Memory B cell (primary cell): Measurements from ENCODE around the gene RGS6.
A peak's percentile ranks its signal among the peaks of the same experiment; 100 is the strongest.

ENCODE experiments used
- ATAC-seq: fragments of 150-1000 bp; cut with Tn5 transposase; 2 replicates; pipeline ENCODE4 v1.10.0; 2021; ENCODE audit warnings: low read depth, mild to moderate bottlenecking, moderate library complexity
- DNase-seq, 2 donors: peaks; one replicate each; pipeline ENCODE4 v3.0.0; 2022; ENCODE audit warnings: low spot score in 2 of 2
- H3K27ac Mint-ChIP-seq: one replicate; pipeline ENCODE4 v1.8.0; 2022; ENCODE audit warnings: mild to moderate bottlenecking, moderate library complexity, mixed read lengths
- H3K27me3 Mint-ChIP-seq: one replicate; pipeline ENCODE4 v1.8.0; 2022; ENCODE audit warnings: mixed read lengths
- H3K36me3 Mint-ChIP-seq: one replicate; pipeline ENCODE4 v1.8.0; 2022; ENCODE audit warnings: mild to moderate bottlenecking, mixed read lengths
- H3K4me1 Mint-ChIP-seq: one replicate; pipeline ENCODE4 v1.8.0; 2022; ENCODE audit warnings: mixed read lengths
- H3K4me3 Mint-ChIP-seq: one replicate; pipeline ENCODE4 v1.8.0; 2022; ENCODE audit warnings: mild to moderate bottlenecking, moderate library complexity, mixed read lengths
- H3K9me3 Mint-ChIP-seq: one replicate; pipeline ENCODE4 v1.8.0; 2022; ENCODE audit warnings: mixed read lengths

RGS6 gene

GRCh38 chr14:72404998-72405397, 472.8 kb downstream of the RGS6 start:
- DNase-seq (no peak), ATAC-seq (no peak)
- Mint-ChIP-seq H3K9me3 (peaks cover 1% of the 10 kb centered on the region), H3K36me3 (no peaks in the 10 kb centered on the region), H3K27ac (no peak overlapping the region), H3K27me3 (peaks cover 18% of the 10 kb centered on the region), H3K4me3 (no peak overlapping the region), H3K4me1 (peaks cover 3% of the 10 kb centered on the region)

GRCh38 chr14:72408020-72408419, 475.8 kb downstream of the RGS6 start:
- H3K27ac Mint-ChIP-seq, result no peak overlapping the region
- ATAC-seq (no peak), DNase-seq (no peak)
- H3K36me3 Mint-ChIP-seq, result no peaks in the 10 kb centered on the region
- no peaks in the 10 kb centered on the region for H3K4me1 Mint-ChIP-seq
- H3K9me3 Mint-ChIP-seq, result peaks cover 1% of the 10 kb centered on the region
- H3K27me3 Mint-ChIP-seq, result peaks cover 11% of the 10 kb centered on the region
- H3K4me3 Mint-ChIP-seq, result no peak overlapping the region

- DNase-seq (no peak), ATAC-seq (no peak)
- Mint-ChIP-seq H3K36me3 (no peaks in the 10 kb centered on the region), H3K9me3 (peaks cover 1% of the 10 kb centered on the region), H3K4me1 (no peaks in the 10 kb centered on the region), H3K27ac (no peak overlapping the region), H3K27me3 (peaks cover 11% of the 10 kb centered on the region), H3K4me3 (no peak overlapping the region)
Measured at GRCh38 chr14:72409047-72409446, 476.8 kb downstream of the RGS6 start.

- Mint-ChIP-seq H3K36me3 (peaks cover 1% of the 10 kb centered on the region), H3K27me3 (peaks cover 11% of the 10 kb centered on the region)
Measured at GRCh38 chr14:72416081-72416849, 484.0 kb downstream of the RGS6 start.

GRCh38 chr14:72416892-72417291, 484.7 kb downstream of the RGS6 start:
- peak in 1 of 2 donors; percentile 19 for DNase-seq
- peaks cover 3% of the 10 kb centered on the region for H3K9me3 Mint-ChIP-seq
- peaks cover 1% of the 10 kb centered on the region for H3K36me3 Mint-ChIP-seq
- peak; percentile 95 for ATAC-seq
- peaks cover 11% of the 10 kb centered on the region for H3K27me3 Mint-ChIP-seq
- no peak overlapping the region for H3K27ac Mint-ChIP-seq
- H3K4me3 Mint-ChIP-seq, result no peak overlapping the region
- peaks cover 8% of the 10 kb centered on the region for H3K4me1 Mint-ChIP-seq

More at GRCh38 chr14:72416081-72416849, 484.0 kb downstream of the RGS6 start:
- ATAC-seq, result no peak
- no peak overlapping the region for H3K4me3 Mint-ChIP-seq
- H3K27ac Mint-ChIP-seq, result no peak overlapping the region
- H3K4me1 Mint-ChIP-seq, result peaks cover 8% of the 10 kb centered on the region
- H3K9me3 Mint-ChIP-seq, result peaks cover 3% of the 10 kb centered on the region
- DNase-seq, result no peak

GRCh38 chr14:72418806-72419205, 486.6 kb downstream of the RGS6 start:
- ATAC-seq (no peak), DNase-seq (no peak)
- no peak overlapping the region for H3K4me3 Mint-ChIP-seq
- peaks cover 8% of the 10 kb centered on the region for H3K4me1 Mint-ChIP-seq
- H3K27me3 Mint-ChIP-seq, result peaks cover 16% of the 10 kb centered on the region
- peaks cover 5% of the 10 kb centered on the region for H3K9me3 Mint-ChIP-seq
- no peak overlapping the region for H3K27ac Mint-ChIP-seq
- peaks cover 5% of the 10 kb centered on the region for H3K36me3 Mint-ChIP-seq

- H3K9me3 Mint-ChIP-seq, result peaks cover 3% of the 10 kb centered on the region
- H3K27me3 Mint-ChIP-seq, result peaks cover 13% of the 10 kb centered on the region
- DNase-seq (no peak), ATAC-seq (no peak)
- no peak overlapping the region for H3K4me3 Mint-ChIP-seq
- H3K4me1 Mint-ChIP-seq, result peaks cover 8% of the 10 kb centered on the region
- no peak overlapping the region for H3K27ac Mint-ChIP-seq
- peaks cover 4% of the 10 kb centered on the region for H3K36me3 Mint-ChIP-seq
Measured at GRCh38 chr14:72419226-72419775, 487.1 kb downstream of the RGS6 start.

- Mint-ChIP-seq H3K27ac (no peak overlapping the region), H3K27me3 (peaks cover 7% of the 10 kb centered on the region), H3K36me3 (peaks cover 4% of the 10 kb centered on the region), H3K4me3 (no peak overlapping the region), H3K4me1 (peaks cover 8% of the 10 kb centered on the region), H3K9me3 (peaks cover 2% of the 10 kb centered on the region)
- DNase-seq (peak; percentile 65 to 67), ATAC-seq (no peak)
Measured at GRCh38 chr14:72420749-72421474, 488.7 kb downstream of the RGS6 start.

- peaks cover 13% of the 10 kb centered on the region for H3K27me3 Mint-ChIP-seq
- no peak for ATAC-seq
- H3K4me1 Mint-ChIP-seq, result peaks cover 5% of the 10 kb centered on the region
- DNase-seq, result no peak
- H3K27ac Mint-ChIP-seq, result no peak overlapping the region
- peaks cover 10% of the 10 kb centered on the region for H3K36me3 Mint-ChIP-seq
- H3K4me3 Mint-ChIP-seq, result no peak overlapping the region
- peaks cover 10% of the 10 kb centered on the region for H3K9me3 Mint-ChIP-seq
Measured at GRCh38 chr14:72423957-72424356, 491.7 kb downstream of the RGS6 start.

GRCh38 chr14:72430457-72430856, 498.2 kb downstream of the RGS6 start:
- Mint-ChIP-seq H3K4me3 (no peak overlapping the region), H3K27ac (no peak overlapping the region), H3K9me3 (peaks cover 14% of the 10 kb centered on the region), H3K4me1 (no peaks in the 10 kb centered on the region), H3K36me3 (peaks cover 7% of the 10 kb centered on the region), H3K27me3 (peaks cover 7% of the 10 kb centered on the region)
- ATAC-seq (no peak), DNase-seq (no peak)

- no peak overlapping the region for H3K27ac Mint-ChIP-seq
- peaks cover 4% of the 10 kb centered on the region for H3K27me3 Mint-ChIP-seq
- H3K36me3 Mint-ChIP-seq, result peaks cover 3% of the 10 kb centered on the region
- H3K4me1 Mint-ChIP-seq, result no peaks in the 10 kb centered on the region
- peaks cover 11% of the 10 kb centered on the region for H3K9me3 Mint-ChIP-seq
- ATAC-seq, result no peak
- no peak for DNase-seq
- no peak overlapping the region for H3K4me3 Mint-ChIP-seq
Measured at GRCh38 chr14:72432748-72433147, 500.5 kb downstream of the RGS6 start.

GRCh38 chr14:72433511-72433910, 501.3 kb downstream of the RGS6 start:
- DNase-seq (no peak), ATAC-seq (no peak)
- H3K4me3 Mint-ChIP-seq, result no peak overlapping the region
- H3K4me1 Mint-ChIP-seq, result no peaks in the 10 kb centered on the region
- H3K27me3 Mint-ChIP-seq, result peaks cover 1% of the 10 kb centered on the region
- no peak overlapping the region for H3K27ac Mint-ChIP-seq
- peaks cover 6% of the 10 kb centered on the region for H3K9me3 Mint-ChIP-seq
- H3K36me3 Mint-ChIP-seq, result no peaks in the 10 kb centered on the region

GRCh38 chr14:72434856-72435255, 502.6 kb downstream of the RGS6 start:
- Mint-ChIP-seq H3K36me3 (no peaks in the 10 kb centered on the region), H3K4me1 (peaks cover 9% of the 10 kb centered on the region), H3K27ac (no peak overlapping the region), H3K27me3 (peaks cover 1% of the 10 kb centered on the region), H3K9me3 (peaks cover 4% of the 10 kb centered on the region), H3K4me3 (no peak overlapping the region)
- DNase-seq, result no peak
- no peak for ATAC-seq

- Mint-ChIP-seq H3K4me1 (peaks cover 32% of the 10 kb centered on the region), H3K9me3 (no peaks in the 10 kb centered on the region), H3K27me3 (no peaks in the 10 kb centered on the region), H3K36me3 (no peaks in the 10 kb centered on the region), H3K4me3 (no peak overlapping the region), H3K27ac (no peak overlapping the region)
- ATAC-seq, result no peak
- no peak for DNase-seq
Measured at GRCh38 chr14:72439707-72440106, 507.5 kb downstream of the RGS6 start.
